Measurements from ENCODE around the gene FBXW12.

GRCh38 chr3:48334605-48335004, 37.4 kb upstream of the FBXW12 start:
- TF ChIP-seq CTCF (IDR thresholded peaks at IDR 0.05): no peak
- no peak for TF ChIP-seq POLR2AphosphoS5 (IDR thresholded peaks at IDR 0.05)
- TF ChIP-seq EP300 (IDR thresholded peaks at IDR 0.05; ENCODE audit: low read depth): no peak
- no peak for TF ChIP-seq POLR2A (IDR thresholded peaks at IDR 0.05)

Data from transverse colon (tissue), 4 donors.